Endothelial cell of umbilical vein (primary cell): ENCODE data around the gene TDRD9. TPM values are rescaled to one million over a fixed set of nuclear protein-coding genes. Genes with fewer than 3 reads are reported as not detected.

Experiments used
- BruUV-seq: library from RNA; stranded (reverse); fragments of 400-500 nt; replicated peaks from 2 replicates; lab custom pipeline; 2021; lab: Mats Ljungman, UMichigan
- CTCF ChIA-PET: fragments of 300-600, 350-600 bp; sonication (Branson Sonifier 250); formaldehyde crosslinking; loops from one replicate; lab custom pipeline; 2021; ENCODE audit warnings: antibody characterized with exemption, inconsistent platforms; lab: Charles Lee
- POLR2A ChIA-PET: fragments of 300-600, 350-600 bp; sonication (Branson Sonifier 250); formaldehyde crosslinking; loops from one replicate; lab custom pipeline; 2021; ENCODE audit warnings: antibody characterized with exemption, inconsistent platforms; lab: Charles Lee
- DNase-seq: peaks from one replicate; pipeline ENCODE4 v3.0.0-alpha.2; 2011; ENCODE audit warnings: low read depth, low spot score
- FAIRE-seq: peaks from 2 replicates; lab custom pipeline; 2011; peaks lifted over from hg19 to GRCh38; lab: Jason Lieb, UNC
- H2AFZ ChIP-seq: 2 replicates; pipeline ENCODE4 v1.6.0; 2012; ENCODE audit warnings: low read depth, low read length, control low read depth, inconsistent platforms
- H3K27ac ChIP-seq: 2 replicates; pipeline ENCODE4 v1.5.1; 2011; ENCODE audit warnings: low read depth, mild to moderate bottlenecking, control low read depth, low read length, moderate library complexity; ENCODE audit not compliant: insufficient read depth
- H3K27me3 ChIP-seq, 2 experiments: 2 replicates each; pipeline versions ENCODE4 v1.6.0 to v1.6.1; 2011; ENCODE audit warnings: low read length in 2 of 2, mixed read lengths in 1 of 2; ENCODE audit not compliant: control insufficient read depth in 2 of 2, insufficient read depth in 2 of 2
- H3K36me3 ChIP-seq, 2 experiments: 2 replicates in 1 of 2; 3 replicates in 1 of 2; pipeline ENCODE4 v1.5.1; 2011; ENCODE audit warnings: low read length in 2 of 2, mild to moderate bottlenecking in 1 of 2, moderate library complexity in 1 of 2; ENCODE audit not compliant: control insufficient read depth in 2 of 2, insufficient read depth in 2 of 2; ENCODE audit errors: extremely low read depth in 1 of 2
- H3K4me1 ChIP-seq: 3 replicates; pipeline ENCODE4 v1.5.1; 2011; ENCODE audit warnings: mild to moderate bottlenecking, low read length; ENCODE audit not compliant: control insufficient read depth, insufficient read depth; ENCODE audit errors: extremely low read depth
- H3K4me2 ChIP-seq: 2 replicates; pipeline ENCODE4 v1.6.1; 2011; ENCODE audit warnings: low read length, control low read depth, mixed read lengths; ENCODE audit not compliant: insufficient read depth
- H3K4me3 ChIP-seq, 3 experiments: fragments of 200-600 bp in 1 of 3; sonication (generic), shearing (Covaris generic) in 1 of 3; replicated peaks in 1 of 3; 2 replicates each; pipeline ENCODE4 v1.5.1; 2011 to 2016; ENCODE audit warnings: control low read depth in 3 of 3, low read length in 3 of 3, mild to moderate bottlenecking in 2 of 3, inconsistent platforms in 1 of 3, low read depth in 1 of 3, moderate library complexity in 1 of 3; ENCODE audit not compliant: insufficient read depth in 1 of 3
- H3K79me2 ChIP-seq: 2 replicates; pipeline ENCODE4 v1.6.0; 2012; ENCODE audit warnings: low read length, inconsistent platforms; ENCODE audit not compliant: control insufficient read depth, insufficient read depth
- H3K9ac ChIP-seq: replicated peaks from 2 replicates; pipeline ENCODE3; 2011; ENCODE audit warnings: low read length, control low read depth; ENCODE audit not compliant: insufficient read depth; ENCODE audit errors: extremely low read depth
- H3K9me1 ChIP-seq: replicated peaks from 3 replicates; pipeline ENCODE4 v1.6.0; 2011; ENCODE audit warnings: mild to moderate bottlenecking, low read length; ENCODE audit not compliant: control insufficient read depth, insufficient read depth; ENCODE audit errors: extremely low read depth
- H3K9me3 ChIP-seq: replicated peaks from 2 replicates; pipeline ENCODE4 v1.5.1; 2012; ENCODE audit warnings: low read length, inconsistent platforms; ENCODE audit not compliant: control insufficient read depth, insufficient read depth
- H4K20me1 ChIP-seq: replicated peaks from 2 replicates; pipeline ENCODE3; 2011; ENCODE audit warnings: mild to moderate bottlenecking, low read length; ENCODE audit not compliant: control insufficient read depth, insufficient read depth; ENCODE audit errors: extremely low read depth
- EZH2 ChIP-seq: IDR thresholded peaks from 2 replicates; pipeline ENCODE4 v1.6.1; 2012; ENCODE audit warnings: borderline replicate concordance, low read depth, mild to moderate bottlenecking, moderate library complexity, low read length, inconsistent platforms; ENCODE audit not compliant: severe bottlenecking
- FOS ChIP-seq: IDR thresholded peaks from 2 replicates; pipeline ENCODE4 v1.6.1; 2011; ENCODE audit warnings: mild to moderate bottlenecking, low read length, moderate library complexity, borderline replicate concordance; ENCODE audit not compliant: insufficient read depth
- GATA2 ChIP-seq: IDR thresholded peaks from 2 replicates; pipeline ENCODE4 v1.7.0; 2011; ENCODE audit warnings: low read depth, mild to moderate bottlenecking, moderate library complexity, mixed read lengths, low read length; ENCODE audit not compliant: insufficient read length, insufficient read depth
- JUN ChIP-seq: IDR thresholded peaks from 2 replicates; pipeline ENCODE4 v1.6.1; 2011; ENCODE audit warnings: borderline replicate concordance, low read depth; ENCODE audit not compliant: insufficient read length, insufficient read depth
- MYC ChIP-seq: IDR thresholded peaks from one replicate; pipeline ENCODE4 v1.6.1; 2011; ENCODE audit warnings: mild to moderate bottlenecking, low read depth, low read length
- POLR2A ChIP-seq: IDR thresholded peaks from 2 replicates; pipeline ENCODE4 v1.6.1; 2012; ENCODE audit warnings: low read depth, mild to moderate bottlenecking, control low read depth, low read length
- POLR2AphosphoS5 ChIP-seq: IDR thresholded peaks from 2 replicates; pipeline ENCODE4 v1.6.1; 2012; ENCODE audit warnings: low read depth, mild to moderate bottlenecking, control low read depth, low read length, moderate library complexity; ENCODE audit not compliant: insufficient read depth
- dilution Hi-C: fragments of 300-500 bp; cut with MboI; formaldehyde crosslinking; loops from one replicate; pipeline ENCODE4 v1.15.0; 2019; ENCODE audit warnings: low sequenced_read_pairs; ENCODE audit not compliant: extremely low pct_ligation_motif_present
- intact Hi-C: fragments of 100-400 bp; cut with micrococcal nuclease; formaldehyde crosslinking; loops from one replicate; pipeline ENCODE4 v1.10.0; 2022
- polyA plus RNA-seq, 4 experiments: library from polyadenylated mRNA; depleted of rRNA in 3 of 4; stranded (reverse) in 3 of 4; unstranded in 1 of 4; fragments of >200 nt; gene quantifications; 2 replicates each; pipeline versions ENCODE4 v1.2.1 to v1.2.3, GENCODE V29; 2011 to 2012; ENCODE audit warnings: missing spikeins in 1 of 4
- total RNA-seq: library from RNA; stranded (reverse); gene quantifications from 2 replicates; pipeline ENCODE4 v1.2.3, GENCODE V29; 2021
- TF ChIP-seq, protein P1 (sequence below), 2 donors: IDR thresholded peaks; 1 replicate in 1 of 2; 2 replicates in 1 of 2; pipeline ENCODE4 v1.5.1; 2011; ENCODE audit warnings: low read length in 2 of 2, mild to moderate bottlenecking in 2 of 2, moderate library complexity in 2 of 2, control low read depth in 1 of 2, inconsistent platforms in 1 of 2, low read depth in 1 of 2; ENCODE audit not compliant: insufficient read depth in 1 of 2; ENCODE audit errors: extremely low read depth in 1 of 2
- TF ChIP-seq, protein P2 (sequence below): IDR thresholded peaks from 2 replicates; pipeline ENCODE4 v1.6.1; 2011; ENCODE audit not compliant: insufficient read depth, insufficient read length

Gene TDRD9
- total and polyA plus RNA-seq, 2 donors (not counting 3 experiments of a cell fraction or from before 2014, with no cell fraction given): 0.52 to 1.4 TPM

DNA sequence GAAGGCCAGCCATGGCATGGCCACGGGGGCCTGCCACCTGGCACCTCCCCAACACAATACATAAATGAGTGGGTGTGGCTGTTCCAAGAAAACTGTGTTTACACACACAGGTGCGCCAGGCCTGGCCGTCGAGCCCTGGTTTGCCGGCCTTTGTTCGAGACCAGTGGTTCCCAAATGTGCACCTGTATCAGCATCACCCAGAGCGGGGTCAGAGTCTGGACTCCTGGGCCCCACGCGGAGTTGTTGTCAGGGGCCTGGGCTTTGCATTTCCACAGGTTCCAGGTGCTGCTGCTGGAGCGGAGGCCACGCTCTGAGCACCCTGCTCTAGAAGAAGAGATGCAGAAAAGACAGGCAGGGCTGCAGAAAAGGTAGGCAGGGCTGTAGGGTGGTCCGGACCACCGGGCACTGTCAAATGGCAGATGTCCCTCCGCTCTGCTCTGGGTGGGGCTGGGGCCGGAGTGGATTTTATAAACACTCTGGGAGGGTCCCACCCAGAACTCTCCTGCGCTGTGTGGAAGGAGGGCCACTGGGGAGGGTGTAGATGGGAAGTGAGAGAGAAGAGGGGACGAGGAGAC, 153.1 kb downstream of the TDRD9 start:
- POLR2A ChIA-PET: no interaction called here
- Histone ChIP-seq H3K9me1 (no peaks in the 10 kb centered on the region), H3K36me3 (no peaks in the 10 kb centered on the region), H2AFZ (no peak overlapping the region), H3K27ac (no peak overlapping the region), H3K79me2 (no peaks in the 10 kb centered on the region), H3K4me2 (no peak overlapping the region), H4K20me1 (no peaks in the 10 kb centered on the region), H3K4me1 (no peaks in the 10 kb centered on the region), H3K4me3 (no peak overlapping the region), H3K27me3 (peaks cover 8 to 12% of the 10 kb centered on the region in 2 experiments), H3K9ac (no peak overlapping the region), H3K9me3 (no peaks in the 10 kb centered on the region)
- no TSS peak for BruUV-seq
- FAIRE-seq: no peak
- no peak for DNase-seq
- TF ChIP-seq GATA2: no peak
- dilution Hi-C loops (no loop called here), intact Hi-C loops (no loop called here)
- CTCF ChIA-PET: no interaction called here

DNA sequence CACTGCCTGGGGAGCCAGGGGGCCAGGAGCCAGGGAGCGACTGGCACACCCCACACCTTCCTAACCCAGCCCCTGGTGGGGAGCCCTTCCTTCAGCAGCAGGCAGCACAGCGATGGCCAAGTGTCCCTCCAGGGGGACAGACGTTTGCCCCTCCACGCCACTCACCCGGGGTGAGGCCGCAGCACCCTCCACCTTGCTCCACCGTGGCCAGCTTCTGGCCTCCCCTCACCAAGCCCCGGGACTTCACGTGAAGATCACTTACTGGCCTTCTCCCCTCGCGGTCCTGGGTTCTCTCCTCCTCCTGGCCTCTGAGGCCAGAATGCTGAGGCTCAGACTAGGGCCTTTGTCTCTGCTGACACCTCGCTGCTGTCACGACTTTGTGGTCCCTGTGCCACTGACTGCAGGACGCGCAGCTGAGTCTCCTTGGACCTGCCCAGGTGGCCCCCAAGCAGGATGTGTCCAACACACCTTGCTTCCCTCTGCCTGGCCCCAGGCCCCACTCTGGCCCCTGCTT, 153.8 kb downstream of the TDRD9 start:
- H3K9me3 ChIP-seq: no peaks in the 10 kb centered on the region
- no peak overlapping the region for H3K27ac ChIP-seq
- no peaks in the 10 kb centered on the region for H3K36me3 ChIP-seq
- FAIRE-seq: no peak
- TF ChIP-seq FOS: no peak
- TF ChIP-seq EZH2: no peak
- TF ChIP-seq, protein P1, sequence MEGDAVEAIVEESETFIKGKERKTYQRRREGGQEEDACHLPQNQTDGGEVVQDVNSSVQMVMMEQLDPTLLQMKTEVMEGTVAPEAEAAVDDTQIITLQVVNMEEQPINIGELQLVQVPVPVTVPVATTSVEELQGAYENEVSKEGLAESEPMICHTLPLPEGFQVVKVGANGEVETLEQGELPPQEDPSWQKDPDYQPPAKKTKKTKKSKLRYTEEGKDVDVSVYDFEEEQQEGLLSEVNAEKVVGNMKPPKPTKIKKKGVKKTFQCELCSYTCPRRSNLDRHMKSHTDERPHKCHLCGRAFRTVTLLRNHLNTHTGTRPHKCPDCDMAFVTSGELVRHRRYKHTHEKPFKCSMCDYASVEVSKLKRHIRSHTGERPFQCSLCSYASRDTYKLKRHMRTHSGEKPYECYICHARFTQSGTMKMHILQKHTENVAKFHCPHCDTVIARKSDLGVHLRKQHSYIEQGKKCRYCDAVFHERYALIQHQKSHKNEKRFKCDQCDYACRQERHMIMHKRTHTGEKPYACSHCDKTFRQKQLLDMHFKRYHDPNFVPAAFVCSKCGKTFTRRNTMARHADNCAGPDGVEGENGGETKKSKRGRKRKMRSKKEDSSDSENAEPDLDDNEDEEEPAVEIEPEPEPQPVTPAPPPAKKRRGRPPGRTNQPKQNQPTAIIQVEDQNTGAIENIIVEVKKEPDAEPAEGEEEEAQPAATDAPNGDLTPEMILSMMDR (IDR thresholded peaks at IDR 0.05; ENCODE audit: extremely low read depth in 1 of 2, insufficient read depth in 1 of 2, low read depth in 1 of 2, low read length in 2 of 2): no peak
- TF ChIP-seq MYC: no peak
- TF ChIP-seq, protein P2, sequence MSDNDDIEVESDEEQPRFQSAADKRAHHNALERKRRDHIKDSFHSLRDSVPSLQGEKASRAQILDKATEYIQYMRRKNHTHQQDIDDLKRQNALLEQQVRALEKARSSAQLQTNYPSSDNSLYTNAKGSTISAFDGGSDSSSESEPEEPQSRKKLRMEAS: no peak
- no peak for TF ChIP-seq JUN
- TF ChIP-seq GATA2: no peak
- no peak for TF ChIP-seq POLR2AphosphoS5
- no peak for TF ChIP-seq POLR2A
- intact Hi-C loops: no loop called here
- no peak overlapping the region for H3K4me3 ChIP-seq
- no peaks in the 10 kb centered on the region for H3K4me1 ChIP-seq
- dilution Hi-C loops: no loop called here
- ChIA-PET POLR2A (no interaction called here), CTCF (no interaction called here)
- no peaks in the 10 kb centered on the region for H3K9me1 ChIP-seq
- no TSS peak for BruUV-seq
- H2AFZ ChIP-seq: no peak overlapping the region
- H4K20me1 ChIP-seq: no peaks in the 10 kb centered on the region
- DNase-seq: no peak
- no peak overlapping the region for H3K4me2 ChIP-seq
- H3K27me3 ChIP-seq: peaks cover 8 to 10% of the 10 kb centered on the region in 2 experiments
- no peaks in the 10 kb centered on the region for H3K79me2 ChIP-seq
- H3K9ac ChIP-seq: no peak overlapping the region
